GM08714 (cell line): ENCODE data around the gene HRAS.

Source experiments
- H3K4me3 ChIP-seq: fragments of 200-500 bp; sonication (Bioruptor generic); 2 replicates; pipeline ENCODE4 v1.5.1; 2014; ENCODE audit warnings: mild to moderate bottlenecking, low read length, inconsistent platforms
- ZNF274 ChIP-seq: IDR thresholded peaks from 2 replicates; pipeline ENCODE4 v1.6.1; 2012; ENCODE audit warnings: mild to moderate bottlenecking, low read depth, low read length

Gene HRAS

DNA sequence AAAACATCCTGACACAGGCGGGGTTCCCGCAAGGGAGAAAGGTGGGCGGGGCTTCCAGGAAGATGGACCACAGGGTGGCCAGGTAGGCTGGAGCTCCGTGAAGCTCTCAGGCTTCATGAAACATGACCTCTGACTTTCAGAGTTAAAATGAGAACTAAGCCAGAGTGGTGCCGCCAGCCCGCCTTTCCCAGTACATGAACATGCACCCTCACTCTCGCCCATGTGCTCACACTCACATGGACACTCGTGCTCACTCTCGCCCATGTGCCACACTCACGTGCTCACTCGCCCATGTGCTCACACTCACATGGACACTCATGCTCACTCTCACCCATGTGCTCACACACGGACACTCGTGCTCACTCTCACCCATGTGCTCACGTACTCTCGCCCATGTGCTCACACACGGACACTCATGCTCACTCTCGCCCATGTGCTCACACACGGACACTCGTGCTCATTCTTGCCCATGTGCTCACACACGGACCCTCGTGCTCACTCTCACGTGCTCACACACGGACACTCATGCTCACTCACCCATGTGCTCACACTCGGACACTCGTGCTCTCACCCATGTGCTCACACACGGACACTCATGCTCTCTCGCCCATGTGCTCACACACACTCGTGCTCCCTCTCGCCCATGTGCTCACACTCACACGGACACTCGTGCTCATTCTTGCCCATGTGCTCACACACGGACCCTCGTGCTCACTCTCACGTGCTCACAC is 38.4 kb downstream of the HRAS start:
- TF ChIP-seq ZNF274: no peak
- no peak overlapping the region for H3K4me3 ChIP-seq

DNA sequence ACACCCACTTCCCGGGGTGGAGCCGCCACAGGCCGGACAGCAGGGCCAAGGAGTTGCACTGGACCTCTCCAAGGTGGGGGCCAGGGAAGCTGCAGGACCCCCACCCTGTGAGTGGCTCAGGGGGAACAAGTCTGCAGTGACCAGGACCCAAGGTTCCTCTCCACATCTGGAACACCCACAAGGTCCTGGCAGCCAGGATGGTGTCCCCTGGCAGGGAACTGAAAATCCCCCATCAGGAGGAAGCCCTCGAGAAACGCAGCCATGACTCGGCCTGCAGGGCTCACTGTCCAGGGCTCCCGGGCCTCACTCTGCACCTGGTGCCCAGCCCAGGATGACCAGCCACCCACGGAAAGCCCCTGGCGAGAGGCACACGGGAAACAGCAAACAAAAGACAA is 39.8 kb downstream of the HRAS start:
- no peak for TF ChIP-seq ZNF274
- no peak overlapping the region for H3K4me3 ChIP-seq

DNA sequence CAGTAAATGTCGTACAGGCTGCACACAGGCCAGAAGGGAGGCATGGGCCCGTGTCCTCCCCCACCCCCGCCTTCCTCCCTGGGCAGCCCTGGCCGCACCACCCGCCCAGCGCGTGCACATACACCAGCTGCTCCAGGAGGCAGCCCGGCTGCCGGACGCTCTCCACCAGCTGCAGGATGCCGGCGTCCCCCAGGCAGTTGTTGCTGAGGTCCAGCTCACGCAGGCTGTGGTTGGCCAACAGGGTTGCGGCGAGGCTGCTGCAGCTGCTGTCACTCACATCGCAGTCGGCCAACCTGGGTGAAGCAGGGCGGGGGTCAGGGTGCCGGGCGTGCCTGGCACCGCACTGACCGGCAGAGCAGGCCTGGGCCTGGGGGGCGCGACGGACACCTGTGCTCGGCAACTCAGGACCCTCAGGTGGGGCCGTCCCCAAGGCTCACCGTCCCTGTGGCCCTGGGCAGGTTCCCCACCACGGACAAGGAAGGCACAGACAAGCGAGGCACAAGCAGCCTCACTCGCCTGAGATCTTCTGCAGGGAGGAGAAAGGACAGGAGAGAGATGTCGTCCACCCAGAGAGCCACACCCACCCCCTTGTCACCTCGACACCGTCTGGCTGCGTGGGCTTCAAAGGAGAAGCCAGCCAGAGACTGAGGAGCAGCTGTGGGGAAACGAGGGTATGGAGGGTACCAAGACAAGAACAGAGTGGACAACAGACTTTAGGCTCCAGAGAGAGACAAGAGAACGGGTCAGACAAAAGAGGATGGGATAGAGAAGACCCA is 40.4 kb downstream of the HRAS start:
- no peak overlapping the region for H3K4me3 ChIP-seq
- TF ChIP-seq ZNF274: no peak

DNA sequence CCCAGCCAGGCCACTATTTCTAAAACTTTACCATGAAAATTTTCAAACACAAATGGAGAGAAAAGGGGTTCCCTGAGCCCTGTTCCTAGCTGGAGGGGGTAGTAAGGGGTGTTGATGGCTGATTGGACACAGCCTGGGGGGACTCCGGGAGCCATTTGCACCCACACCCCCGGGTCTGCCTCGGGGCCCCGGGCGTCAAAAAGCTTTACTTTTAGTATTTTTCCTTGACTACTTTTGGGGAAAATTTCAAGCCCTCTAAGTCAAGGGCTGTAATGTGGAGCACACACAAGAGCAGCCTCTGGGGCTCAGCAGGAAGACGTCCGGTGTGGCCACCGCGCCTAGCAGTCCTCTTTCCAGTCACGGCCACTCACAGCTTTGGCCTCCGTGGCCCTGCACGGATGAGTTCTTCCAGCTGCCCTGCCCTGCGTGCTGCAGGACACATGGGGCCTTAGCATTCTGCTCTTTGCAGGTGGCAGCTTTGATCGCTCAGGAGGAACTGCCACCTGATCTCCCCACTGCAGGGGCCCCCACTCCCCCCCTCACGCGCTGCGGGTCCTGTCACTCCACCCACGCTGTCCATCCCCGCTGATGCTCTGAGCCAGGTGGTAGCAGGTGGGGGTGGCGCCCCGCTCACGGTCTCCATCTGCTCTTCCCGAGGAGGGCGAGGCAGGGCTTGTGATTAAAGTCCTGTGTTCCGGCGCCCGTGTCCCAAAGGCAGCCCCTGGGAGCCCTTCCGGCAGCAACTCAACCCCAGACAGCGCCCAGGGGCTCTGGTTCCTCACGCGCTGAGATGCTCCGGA is 42.7 kb downstream of the HRAS start:
- TF ChIP-seq ZNF274: no peak
- H3K4me3 ChIP-seq: no peak overlapping the region

DNA sequence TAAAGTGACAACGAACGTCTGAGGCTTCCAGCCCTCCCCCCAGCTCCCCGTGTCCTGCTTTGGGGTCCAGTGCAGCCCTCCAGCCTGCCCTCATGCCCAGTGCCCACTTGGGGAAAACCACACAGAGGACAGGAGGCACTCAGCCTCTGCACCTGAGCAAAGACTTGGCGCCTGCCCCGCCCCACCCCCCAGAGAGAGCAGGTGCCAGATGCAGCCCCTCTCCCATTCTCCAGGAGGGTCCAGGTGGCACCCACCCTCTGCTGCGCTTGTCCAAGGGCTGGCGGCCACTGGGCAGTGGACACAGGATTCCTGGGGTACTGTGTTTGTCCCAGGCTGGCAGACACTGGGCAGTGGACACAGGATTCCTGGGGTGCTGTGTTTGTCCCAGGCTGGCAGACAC is 44.0 kb downstream of the HRAS start:
- TF ChIP-seq ZNF274: no peak
- H3K4me3 ChIP-seq: no peak overlapping the region

DNA sequence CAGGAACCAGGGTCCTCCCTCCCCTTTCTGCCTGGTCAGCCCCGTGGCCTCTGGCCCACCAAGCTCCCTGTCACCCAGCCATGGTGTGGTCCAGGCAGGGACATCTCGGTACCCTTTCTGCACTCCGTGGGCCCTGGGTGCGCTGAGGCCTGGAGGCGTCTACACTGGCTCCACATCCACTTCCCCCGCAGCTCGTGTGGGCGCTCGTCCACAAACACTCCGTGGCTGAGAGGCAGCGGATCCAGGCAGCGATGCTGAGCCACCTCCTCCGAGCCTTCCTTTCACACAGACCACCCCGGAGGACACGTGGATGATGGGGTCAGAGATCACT is 44.5 kb downstream of the HRAS start:
- no peak overlapping the region for H3K4me3 ChIP-seq
- no peak for TF ChIP-seq ZNF274

DNA sequence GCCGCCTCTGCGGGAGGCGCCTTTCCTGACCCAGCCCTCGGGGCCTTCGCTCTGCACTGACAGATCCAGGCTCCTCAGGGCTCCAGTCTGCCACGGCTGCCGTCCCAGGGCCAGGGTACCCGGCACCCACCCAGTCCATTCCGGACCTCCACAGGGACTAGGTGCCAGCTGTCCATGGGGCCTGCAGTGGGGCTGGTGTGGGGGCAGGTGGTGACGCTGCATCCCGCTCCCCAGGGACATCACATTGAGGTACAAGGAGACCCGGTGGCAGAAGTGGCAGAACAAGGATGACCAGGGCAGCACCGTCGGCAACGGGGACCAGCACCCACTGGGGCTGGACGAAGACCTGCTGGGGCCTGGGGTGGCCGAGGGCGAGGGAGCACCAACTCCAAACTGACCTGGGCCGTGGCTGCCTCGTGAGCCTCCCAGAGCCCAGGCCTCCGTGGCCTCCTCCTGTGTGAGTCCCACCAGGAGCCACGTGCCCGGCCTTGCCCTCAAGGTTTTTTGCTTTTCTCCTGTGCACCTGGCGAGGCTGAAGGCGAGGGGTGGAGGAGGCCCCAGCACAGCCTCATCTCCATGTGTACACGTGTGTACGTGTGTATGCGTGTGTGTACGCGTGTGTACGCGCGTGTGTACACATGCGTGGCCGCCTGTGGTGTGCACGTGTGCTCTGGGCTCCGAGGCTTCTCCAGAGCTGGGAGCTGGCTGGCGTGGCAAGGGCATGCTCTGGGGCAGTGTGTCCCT is 45.0 kb downstream of the HRAS start:
- H3K4me3 ChIP-seq: no peak overlapping the region
- TF ChIP-seq ZNF274: no peak

DNA sequence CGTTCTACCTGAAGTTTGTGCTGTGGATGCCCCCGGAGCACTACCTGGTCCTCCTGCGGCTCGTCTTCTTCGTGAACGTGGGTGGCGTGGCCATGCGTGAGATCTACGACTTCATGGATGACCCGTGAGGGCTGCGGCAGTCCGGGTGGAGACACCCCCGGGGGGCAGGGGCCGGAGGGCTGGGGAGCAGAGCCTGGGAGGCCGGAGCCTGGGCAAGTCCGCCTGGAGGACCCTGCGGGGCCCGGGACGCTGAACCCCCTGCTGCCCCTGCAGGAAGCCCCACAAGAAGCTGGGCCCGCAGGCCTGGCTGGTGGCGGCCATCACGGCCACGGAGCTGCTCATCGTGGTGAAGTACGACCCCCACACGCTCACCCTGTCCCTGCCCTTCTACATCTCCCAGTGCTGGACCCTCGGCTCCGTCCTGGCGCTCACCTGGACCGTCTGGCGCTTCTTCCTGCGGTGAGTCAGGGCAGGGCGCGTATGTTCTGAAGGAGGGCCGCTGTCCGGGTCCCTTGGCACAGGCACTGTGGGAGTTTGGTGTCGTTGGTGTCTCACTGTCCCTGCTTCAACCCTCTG is 45.7 kb downstream of the HRAS start:
- no peak overlapping the region for H3K4me3 ChIP-seq
- no peak for TF ChIP-seq ZNF274

- no peak overlapping the region for H3K4me3 ChIP-seq
- no peak for TF ChIP-seq ZNF274
Observed at GRCh38 chr11:488992-489391, 46.4 kb downstream of the HRAS start.

- no peak for TF ChIP-seq ZNF274
Observed at GRCh38 chr11:488579-488978, 46.8 kb downstream of the HRAS start.

GRCh38 chr11:488062-488461 is 47.3 kb downstream of the HRAS start:
- TF ChIP-seq ZNF274: no peak

More at GRCh38 chr11:488579-488978, 46.8 kb downstream of the HRAS start:
- no peak overlapping the region for H3K4me3 ChIP-seq

DNA sequence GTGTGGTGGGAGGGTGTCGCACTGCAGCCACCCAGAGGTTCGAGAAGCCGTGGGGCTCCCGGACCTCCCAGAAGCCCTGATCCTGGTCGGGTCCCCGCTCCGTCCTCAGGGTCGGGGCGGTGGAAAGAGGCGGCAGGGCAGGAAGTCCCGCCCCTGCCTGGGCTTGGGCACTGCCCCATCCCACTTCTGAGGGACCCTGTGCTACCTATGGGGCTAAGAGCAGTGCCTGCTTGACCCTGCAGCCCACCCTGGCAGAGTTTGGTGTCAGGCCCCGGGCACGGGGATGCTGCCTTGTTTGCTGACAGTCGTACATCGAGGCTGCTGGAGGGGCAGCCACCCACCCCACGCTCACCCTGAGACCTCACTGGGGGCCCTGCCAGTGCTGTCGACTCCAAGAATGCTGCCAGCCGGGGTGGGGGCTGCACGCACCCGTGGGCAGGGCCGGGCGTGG is 47.8 kb downstream of the HRAS start:
- H3K4me3 ChIP-seq: no peak overlapping the region
- no peak for TF ChIP-seq ZNF274

More at GRCh38 chr11:488062-488461, 47.3 kb downstream of the HRAS start:
- no peak overlapping the region for H3K4me3 ChIP-seq

- TF ChIP-seq ZNF274: no peak
- H3K4me3 ChIP-seq: no peak overlapping the region
Observed at GRCh38 chr11:486189-486588, 49.2 kb downstream of the HRAS start.

GRCh38 chr11:484616-485015 is 50.8 kb downstream of the HRAS start:
- no peak overlapping the region for H3K4me3 ChIP-seq
- no peak for TF ChIP-seq ZNF274
